ENCODE data around the gene PLA2G4E. TPM values are rescaled to one million over a fixed set of nuclear protein-coding genes. Genes with fewer than 3 reads are reported as not detected.

The PLA2G4E gene
- total and polyA plus RNA-seq, 2 of the 13 experiments (the other 11 are each of a cell fraction or from before 2014, with no cell fraction given), result not detected

DNA sequence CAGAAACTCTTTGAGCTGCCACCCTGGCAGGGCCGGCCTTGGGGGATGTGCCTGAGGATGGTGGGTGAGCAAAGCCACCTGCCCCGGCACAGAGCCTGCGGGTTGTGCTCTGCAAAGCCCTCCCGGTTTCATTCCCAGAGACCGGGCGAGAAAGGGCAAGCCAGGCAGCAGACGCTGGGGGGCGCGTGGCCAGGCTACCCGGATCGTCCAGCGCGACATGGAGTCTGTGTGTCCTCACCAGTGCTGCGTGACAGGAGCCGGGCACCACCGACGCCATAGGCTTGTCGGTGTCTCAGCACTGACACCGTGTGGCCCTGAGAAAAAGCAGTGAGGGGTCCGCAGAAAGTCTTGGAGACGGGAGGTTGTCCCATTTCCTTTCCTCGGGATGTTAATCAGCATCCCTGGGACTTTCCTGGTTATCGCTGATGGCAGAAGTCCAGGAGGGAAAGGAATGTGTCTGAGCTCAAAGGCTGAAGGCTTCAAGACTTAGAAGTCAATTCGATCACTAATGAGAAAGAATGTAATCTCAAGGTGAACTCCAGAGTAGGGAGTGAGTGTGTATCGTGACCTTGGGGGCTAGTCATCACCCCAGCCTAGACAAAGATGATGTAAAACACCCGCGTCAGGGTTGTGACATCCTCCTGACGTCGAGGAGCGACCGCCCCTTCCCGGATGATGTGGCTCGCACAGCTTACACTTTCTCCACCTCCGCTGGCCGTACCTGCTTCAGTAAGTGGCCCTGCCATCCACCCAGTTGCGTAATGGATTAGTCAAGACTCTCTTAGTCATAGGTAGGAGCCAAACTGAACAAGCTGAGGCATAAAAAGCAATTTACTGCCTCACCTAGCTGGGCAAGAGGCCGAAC is 36.3 kb upstream of the PLA2G4E start (continued):
- TF ChIP-seq, protein P1, sequence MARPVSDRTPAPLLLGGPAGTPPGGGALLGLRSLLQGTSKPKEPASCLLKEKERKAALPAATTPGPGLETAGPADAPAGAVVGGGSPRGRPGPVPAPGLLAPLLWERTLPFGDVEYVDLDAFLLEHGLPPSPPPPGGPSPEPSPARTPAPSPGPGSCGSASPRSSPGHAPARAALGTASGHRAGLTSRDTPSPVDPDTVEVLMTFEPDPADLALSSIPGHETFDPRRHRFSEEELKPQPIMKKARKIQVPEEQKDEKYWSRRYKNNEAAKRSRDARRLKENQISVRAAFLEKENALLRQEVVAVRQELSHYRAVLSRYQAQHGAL (CRISPR knock-in tag; IDR thresholded peaks at IDR 0.05; ENCODE audit: not compliant biosample characterization), result no peak
- TF ChIP-seq ZSCAN30 (CRISPR knock-in tag; IDR thresholded peaks at IDR 0.05) (no peak), TMF1 (CRISPR knock-in tag; IDR thresholded peaks at IDR 0.05; ENCODE audit: low read depth) (0 out of 2 replicates have a peak, but pooled peaks have one; percentile 43), POGZ (CRISPR knock-in tag; IDR thresholded peaks at IDR 0.05) (peak; percentile 15; the same call in 1 of the 2 replicates), ATRX (CRISPR knock-in tag; IDR thresholded peaks at IDR 0.05; ENCODE audit: borderline replicate concordance) (no peak), HNRNPL (IDR thresholded peaks at IDR 0.05; ENCODE audit: low read depth, low read length) (peak; percentile 86), ZFP1 (CRISPR knock-in tag; IDR thresholded peaks at IDR 0.05) (no peak), ZNF768 (CRISPR knock-in tag; IDR thresholded peaks at IDR 0.05) (peak; percentile 92), ZEB1 (IDR thresholded peaks at IDR 0.05; ENCODE audit: insufficient replicate concordance, low read depth) (peak; percentile 11), HOXA9 (CRISPR knock-in tag; IDR thresholded peaks at IDR 0.05; ENCODE audit: borderline replicate concordance) (0 out of 2 replicates have a peak, but pooled peaks have one; percentile 41), KDM3A (CRISPR knock-in tag; IDR thresholded peaks at IDR 0.05; ENCODE audit: low read depth) (0 out of 2 replicates have a peak, but pooled peaks have one; percentile 35), ZNF891 (CRISPR knock-in tag; IDR thresholded peaks at IDR 0.05) (no peak; the same call in 1 of the 2 replicates), ZNF660 (CRISPR knock-in tag; IDR thresholded peaks at IDR 0.05; ENCODE audit: borderline replicate concordance, low read depth) (no peak), ZNF432 (CRISPR knock-in tag; IDR thresholded peaks at IDR 0.05; ENCODE audit: borderline replicate concordance) (no peak), ZNF577 (CRISPR knock-in tag; IDR thresholded peaks at IDR 0.05; ENCODE audit: borderline replicate concordance, low read depth) (no peak), ZNF253 (CRISPR knock-in tag; IDR thresholded peaks at IDR 0.05; ENCODE audit: borderline replicate concordance) (no peak)
- TF ChIP-seq, protein P2, sequence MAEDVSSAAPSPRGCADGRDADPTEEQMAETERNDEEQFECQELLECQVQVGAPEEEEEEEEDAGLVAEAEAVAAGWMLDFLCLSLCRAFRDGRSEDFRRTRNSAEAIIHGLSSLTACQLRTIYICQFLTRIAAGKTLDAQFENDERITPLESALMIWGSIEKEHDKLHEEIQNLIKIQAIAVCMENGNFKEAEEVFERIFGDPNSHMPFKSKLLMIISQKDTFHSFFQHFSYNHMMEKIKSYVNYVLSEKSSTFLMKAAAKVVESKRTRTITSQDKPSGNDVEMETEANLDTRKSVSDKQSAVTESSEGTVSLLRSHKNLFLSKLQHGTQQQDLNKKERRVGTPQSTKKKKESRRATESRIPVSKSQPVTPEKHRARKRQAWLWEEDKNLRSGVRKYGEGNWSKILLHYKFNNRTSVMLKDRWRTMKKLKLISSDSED (CRISPR knock-in tag; IDR thresholded peaks at IDR 0.05), result no peak
- TF ChIP-seq, protein P3, sequence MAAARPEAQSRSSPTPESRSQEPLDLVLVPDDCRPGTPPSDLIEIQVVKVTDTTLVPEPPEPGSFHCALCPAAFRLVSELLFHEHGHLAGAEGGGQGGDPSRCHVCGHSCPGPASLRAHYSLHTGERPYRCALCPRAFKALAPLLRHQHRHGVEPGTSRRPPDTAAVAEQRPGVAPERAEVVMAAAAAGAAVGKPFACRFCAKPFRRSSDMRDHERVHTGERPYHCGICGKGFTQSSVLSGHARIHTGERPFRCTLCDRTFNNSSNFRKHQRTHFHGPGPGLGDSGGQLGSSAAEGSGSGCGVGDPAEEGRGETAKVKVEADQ (CRISPR knock-in tag; IDR thresholded peaks at IDR 0.05; ENCODE audit: borderline replicate concordance), result no peak
- TF ChIP-seq, protein P4, sequence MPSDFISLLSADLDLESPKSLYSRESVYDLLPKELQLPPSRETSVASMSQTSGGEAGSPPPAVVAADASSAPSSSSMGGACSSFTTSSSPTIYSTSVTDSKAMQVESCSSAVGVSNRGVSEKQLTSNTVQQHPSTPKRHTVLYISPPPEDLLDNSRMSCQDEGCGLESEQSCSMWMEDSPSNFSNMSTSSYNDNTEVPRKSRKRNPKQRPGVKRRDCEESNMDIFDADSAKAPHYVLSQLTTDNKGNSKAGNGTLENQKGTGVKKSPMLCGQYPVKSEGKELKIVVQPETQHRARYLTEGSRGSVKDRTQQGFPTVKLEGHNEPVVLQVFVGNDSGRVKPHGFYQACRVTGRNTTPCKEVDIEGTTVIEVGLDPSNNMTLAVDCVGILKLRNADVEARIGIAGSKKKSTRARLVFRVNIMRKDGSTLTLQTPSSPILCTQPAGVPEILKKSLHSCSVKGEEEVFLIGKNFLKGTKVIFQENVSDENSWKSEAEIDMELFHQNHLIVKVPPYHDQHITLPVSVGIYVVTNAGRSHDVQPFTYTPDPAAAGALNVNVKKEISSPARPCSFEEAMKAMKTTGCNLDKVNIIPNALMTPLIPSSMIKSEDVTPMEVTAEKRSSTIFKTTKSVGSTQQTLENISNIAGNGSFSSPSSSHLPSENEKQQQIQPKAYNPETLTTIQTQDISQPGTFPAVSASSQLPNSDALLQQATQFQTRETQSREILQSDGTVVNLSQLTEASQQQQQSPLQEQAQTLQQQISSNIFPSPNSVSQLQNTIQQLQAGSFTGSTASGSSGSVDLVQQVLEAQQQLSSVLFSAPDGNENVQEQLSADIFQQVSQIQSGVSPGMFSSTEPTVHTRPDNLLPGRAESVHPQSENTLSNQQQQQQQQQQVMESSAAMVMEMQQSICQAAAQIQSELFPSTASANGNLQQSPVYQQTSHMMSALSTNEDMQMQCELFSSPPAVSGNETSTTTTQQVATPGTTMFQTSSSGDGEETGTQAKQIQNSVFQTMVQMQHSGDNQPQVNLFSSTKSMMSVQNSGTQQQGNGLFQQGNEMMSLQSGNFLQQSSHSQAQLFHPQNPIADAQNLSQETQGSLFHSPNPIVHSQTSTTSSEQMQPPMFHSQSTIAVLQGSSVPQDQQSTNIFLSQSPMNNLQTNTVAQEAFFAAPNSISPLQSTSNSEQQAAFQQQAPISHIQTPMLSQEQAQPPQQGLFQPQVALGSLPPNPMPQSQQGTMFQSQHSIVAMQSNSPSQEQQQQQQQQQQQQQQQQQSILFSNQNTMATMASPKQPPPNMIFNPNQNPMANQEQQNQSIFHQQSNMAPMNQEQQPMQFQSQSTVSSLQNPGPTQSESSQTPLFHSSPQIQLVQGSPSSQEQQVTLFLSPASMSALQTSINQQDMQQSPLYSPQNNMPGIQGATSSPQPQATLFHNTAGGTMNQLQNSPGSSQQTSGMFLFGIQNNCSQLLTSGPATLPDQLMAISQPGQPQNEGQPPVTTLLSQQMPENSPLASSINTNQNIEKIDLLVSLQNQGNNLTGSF (CRISPR knock-in tag; IDR thresholded peaks at IDR 0.05), result no peak

All from HepG2 (cell line).